HG03045 (cell line): ENCODE results near the gene CRTC2.
A peak's percentile ranks its signal among the peaks of the same experiment; 100 is the strongest.
"Not testable (repeated sequence)": the region's sequence is repeated elsewhere in the genome, so short reads cannot be mapped to it uniquely, and the experiment has no call there.

Experiments
- ATAC-seq: cut with Tn5 transposase; IDR thresholded peaks from one replicate; pipeline ENCODE4 v1.9.1; 2021; ENCODE audit warnings: mild to moderate bottlenecking, moderate library complexity; ENCODE audit not compliant: unreplicated experiment

The CRTC2 gene

DNA sequence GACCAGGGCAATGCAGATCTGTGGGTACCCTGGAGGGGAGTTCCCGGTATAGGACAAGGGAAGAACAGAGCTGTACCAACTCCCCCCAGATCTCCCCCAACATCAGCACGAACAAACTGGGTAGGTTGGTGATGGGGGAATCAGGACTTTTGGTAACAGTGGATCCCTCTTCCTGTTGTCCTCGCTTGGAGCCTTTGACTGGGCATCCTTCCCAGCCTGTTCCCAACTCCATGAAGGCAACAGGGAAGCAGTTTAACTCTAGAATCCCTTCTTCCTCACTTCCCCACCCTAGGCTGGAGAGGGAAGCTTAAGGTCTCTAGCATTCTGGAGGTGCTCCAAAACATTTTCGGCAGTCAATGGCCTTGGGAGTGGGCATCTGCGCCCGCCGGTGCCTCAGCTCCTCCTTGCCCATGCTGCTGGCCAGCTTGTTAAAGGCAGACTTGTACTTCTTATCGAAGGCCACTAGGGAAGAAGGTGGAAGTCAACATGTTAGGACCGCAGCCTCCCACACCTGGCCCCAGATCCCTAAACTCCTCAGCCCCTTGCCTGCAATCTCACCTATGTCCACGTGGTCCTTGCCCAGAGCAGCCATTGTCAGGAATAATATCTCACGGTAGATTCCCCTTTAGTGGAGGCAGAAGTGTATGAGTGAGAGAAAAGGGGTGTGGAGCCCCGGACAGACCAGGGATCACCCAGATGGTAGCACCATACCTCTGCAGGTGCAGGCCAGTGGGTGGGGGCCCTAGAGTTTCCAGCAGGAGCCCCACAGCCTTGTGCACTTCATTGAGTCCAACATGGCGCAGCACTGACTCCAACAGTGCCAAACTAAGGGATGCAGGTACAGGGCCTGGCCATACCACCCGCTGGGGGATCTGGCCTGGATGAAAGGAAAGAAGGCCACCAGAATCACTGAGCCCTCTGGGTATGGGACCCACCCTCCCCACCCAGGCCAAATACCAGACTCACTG lies 28.1 kb downstream of the CRTC2 start:
- ATAC-seq: no peak

DNA sequence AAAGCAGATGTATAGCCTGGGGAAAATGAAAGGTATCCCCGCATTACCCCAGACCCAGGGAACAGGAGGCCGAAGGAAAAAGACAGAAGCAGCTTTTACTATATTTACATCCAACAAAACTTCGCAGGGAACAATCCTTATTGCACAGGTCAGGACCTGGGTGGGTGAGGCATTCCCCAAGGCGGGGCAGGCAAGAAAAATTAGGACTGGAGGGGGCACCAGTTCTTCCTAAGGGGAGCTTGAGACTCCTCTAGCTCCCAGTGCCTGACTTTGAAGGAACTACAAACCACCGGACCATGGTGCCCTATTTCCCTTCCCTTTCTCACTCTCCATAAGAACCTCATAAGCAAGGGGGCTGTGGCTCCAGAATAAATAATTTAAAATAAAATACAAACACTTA lies 29.0 kb downstream of the CRTC2 start:
- ATAC-seq: no peak

DNA sequence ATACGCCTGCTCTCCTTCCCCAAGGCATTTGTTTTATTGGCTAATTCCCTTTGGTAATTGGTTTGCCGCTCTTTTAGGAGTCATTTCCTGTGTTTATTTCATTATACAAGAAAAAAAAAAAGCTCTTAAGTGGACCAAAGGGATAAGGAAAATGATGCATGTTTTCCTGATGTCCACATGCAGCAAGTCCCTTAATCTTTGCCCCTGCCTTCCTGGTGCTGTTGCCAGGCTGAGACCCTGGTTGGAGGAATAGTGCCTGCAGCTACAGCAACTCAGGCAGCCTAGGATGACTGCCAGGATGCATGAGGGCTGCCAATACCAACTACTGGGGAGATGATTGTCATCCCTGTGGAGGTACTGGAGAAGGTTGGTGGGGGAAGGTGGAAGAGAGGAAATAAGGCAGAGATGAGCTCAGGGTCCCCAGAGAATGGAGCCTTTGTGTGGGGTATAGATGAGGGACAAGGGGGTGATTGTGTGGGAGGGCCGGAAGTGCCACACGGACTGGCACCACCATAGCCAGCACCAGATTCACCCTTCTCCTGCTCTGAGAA lies 29.5 kb downstream of the CRTC2 start:
- no peak for ATAC-seq

DNA sequence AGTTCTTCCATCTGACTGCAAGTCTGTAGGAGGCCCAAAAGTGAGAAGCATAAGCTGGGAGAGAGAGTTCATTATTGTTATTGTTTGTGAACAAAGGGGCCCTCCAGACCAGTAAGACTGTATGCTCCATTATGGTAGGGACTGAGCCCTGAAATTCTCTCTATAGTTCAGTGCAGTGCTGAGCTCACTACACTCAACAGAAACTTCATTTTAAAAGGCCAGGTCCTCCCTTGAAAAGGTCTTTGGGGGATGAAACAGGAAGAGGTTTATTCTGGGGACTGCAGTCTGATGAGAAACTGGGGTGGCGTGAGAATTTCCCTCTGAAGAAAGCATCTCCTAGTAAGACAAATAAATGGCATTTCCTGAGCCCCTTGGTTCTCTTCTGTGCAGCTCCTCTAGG lies 30.2 kb downstream of the CRTC2 start:
- ATAC-seq: no peak

DNA sequence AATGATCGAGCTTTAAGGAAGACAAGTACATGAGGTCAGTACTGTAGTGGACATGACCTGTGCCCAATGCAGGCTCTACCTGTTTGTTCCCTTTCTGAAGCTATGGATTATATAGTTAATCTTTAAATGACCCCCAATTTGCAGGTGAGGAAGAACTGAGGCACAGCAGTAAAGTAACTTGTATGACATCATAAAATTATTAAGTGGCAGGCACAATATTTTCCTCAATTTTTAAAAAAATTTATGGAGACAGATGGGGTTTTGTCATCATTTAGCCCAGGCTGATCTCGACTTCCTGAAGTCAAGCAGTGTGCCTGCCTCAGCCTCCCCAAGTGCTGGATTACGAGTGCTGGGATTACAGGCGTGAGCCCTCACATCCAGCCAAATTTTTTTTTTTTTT lies 32.0 kb downstream of the CRTC2 start:
- ATAC-seq: no peak

DNA sequence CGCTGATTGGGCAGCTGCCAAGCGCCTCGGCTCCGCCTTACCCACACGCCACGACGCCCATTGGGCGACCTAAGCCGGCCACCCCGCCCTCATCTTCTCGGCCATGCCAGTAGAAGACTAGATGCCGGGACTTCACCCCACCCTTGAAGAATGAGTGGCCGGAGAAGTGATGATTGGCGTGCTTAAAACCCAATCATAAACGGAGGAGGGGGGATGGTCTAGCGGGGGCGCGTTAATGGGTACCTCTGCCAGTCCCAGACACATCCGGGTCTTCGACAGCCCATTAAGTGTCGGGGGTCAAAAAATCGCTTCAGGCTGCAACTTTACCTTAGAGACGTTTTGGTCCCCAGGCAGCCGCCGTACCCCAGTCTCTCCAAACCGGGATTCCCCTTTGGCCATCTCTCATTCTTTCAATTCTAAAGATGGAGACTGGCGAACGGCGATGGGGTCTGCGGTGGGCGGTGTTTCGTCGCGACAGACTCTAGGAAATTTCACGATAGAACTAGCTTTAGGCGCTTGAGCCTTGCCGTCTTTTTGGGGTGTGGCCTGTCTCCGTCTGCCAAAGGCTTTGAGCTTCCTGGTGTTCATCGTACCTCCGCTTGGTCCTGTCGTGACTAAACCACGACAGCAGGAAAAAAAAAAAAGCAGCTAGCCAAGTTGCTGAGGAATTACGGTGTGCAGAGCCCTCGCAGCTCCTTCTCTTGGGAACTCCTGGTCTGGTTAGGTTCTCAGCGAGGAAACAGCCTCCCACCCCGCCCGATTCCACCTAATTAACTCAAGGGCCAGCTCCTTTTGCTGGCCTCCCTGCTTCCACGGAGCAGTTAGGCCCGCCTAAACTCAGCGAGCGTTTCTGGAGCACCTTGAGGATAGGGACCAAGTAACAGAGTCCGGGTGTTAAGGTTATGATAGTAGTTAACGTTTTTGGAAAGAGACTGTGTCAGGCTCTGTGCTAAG lies 35.2 kb downstream of the CRTC2 start, which contains the start of gene GATAD2B:
Gene GATAD2B (minus strand): TSS at position 1 of the 954 bp plus-strand sequence. CDS start 94,625 bp downstream, outside the sequence.
- peak; percentile 96 for ATAC-seq

DNA sequence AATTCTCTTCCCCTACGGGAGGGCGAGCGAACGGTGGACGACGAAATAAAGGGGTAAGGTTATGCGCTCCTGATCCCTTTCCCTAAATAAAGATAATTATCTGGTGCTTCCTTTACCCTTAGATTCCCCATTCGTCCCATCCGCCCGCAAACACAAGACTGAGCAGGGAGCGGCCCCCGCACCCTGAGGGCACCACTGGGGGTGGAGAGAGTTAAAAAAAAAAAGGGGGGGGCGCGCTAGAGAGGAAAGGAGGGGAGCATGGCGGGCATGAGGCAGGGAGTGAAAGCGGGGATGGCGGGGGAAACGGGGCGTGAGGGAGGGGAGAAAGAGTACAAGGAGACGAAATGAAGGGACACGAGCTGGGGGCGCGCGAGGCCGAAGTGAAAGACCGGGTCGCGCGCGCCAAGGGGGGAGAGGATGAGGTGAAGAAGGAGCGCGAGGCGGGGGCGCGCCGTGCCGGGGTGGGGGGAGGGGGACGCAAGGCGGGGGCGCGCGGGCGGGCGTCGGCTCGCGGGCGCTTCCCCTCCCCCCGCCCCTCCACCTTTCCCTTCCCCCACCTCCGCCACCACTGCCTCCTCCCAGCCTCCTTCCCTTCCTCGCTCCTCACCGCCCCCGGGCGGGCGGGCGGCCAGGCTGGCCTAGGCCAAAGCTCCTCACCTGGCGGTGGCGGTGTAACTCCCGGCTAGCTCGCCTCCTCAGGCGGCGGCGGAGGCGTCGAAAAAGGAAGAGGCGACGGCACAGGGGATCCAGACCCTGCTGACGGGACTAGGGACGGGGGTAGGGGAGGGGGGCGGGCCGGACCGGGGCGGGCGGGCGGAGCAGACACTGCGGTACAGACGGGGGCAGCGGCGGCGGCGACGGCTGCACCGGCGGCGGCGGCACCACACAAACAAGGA lies 36.1 kb downstream of the CRTC2 start:
- peak; percentile 25 for ATAC-seq

DNA sequence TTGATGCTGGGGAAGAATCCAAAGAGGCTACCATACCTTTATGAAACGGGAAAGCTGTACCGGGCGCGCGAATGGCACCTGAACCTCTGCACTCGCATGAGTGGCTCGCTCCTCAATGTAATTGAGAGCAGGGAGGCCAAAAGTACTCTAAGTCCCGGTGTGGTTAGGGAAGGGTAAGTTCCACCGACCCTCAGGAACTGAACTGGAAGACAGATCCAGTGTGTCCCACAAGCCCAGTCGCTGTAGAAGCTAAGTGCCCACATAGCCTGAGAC lies 36.7 kb downstream of the CRTC2 start:
- no peak for ATAC-seq

DNA sequence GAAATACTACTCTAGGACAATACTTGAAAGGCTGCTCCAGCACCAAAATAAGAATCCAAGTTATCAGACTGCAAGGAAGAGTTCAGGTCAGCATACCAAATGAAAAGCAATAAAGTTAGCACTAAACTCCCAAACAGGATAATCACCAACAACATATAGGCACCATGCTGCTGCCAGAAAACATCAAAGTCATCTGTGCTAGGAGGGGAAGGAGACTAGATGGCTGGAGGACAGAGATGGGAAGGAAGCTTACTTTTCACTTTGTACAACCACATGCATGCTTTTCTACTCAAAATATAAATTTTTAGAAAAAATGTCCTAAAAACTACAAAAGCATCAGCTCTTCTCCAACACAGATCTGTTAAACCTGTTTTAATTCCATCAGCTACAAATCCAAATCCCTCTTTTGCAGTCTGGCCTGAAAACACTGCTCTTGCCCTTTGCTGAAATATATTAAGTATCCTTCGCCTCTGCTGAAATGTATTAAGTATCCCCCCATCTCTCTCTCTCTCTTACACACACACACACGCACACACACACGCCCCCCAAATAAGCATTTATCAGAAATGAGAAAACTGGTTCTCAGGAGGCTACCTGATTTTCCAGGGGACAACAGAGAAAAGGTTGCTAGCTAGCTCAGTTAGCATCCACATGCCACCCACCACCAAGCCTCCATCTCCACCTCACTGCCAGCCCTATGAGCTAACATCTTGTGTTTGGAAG lies 37.2 kb downstream of the CRTC2 start:
- ATAC-seq: no peak

DNA sequence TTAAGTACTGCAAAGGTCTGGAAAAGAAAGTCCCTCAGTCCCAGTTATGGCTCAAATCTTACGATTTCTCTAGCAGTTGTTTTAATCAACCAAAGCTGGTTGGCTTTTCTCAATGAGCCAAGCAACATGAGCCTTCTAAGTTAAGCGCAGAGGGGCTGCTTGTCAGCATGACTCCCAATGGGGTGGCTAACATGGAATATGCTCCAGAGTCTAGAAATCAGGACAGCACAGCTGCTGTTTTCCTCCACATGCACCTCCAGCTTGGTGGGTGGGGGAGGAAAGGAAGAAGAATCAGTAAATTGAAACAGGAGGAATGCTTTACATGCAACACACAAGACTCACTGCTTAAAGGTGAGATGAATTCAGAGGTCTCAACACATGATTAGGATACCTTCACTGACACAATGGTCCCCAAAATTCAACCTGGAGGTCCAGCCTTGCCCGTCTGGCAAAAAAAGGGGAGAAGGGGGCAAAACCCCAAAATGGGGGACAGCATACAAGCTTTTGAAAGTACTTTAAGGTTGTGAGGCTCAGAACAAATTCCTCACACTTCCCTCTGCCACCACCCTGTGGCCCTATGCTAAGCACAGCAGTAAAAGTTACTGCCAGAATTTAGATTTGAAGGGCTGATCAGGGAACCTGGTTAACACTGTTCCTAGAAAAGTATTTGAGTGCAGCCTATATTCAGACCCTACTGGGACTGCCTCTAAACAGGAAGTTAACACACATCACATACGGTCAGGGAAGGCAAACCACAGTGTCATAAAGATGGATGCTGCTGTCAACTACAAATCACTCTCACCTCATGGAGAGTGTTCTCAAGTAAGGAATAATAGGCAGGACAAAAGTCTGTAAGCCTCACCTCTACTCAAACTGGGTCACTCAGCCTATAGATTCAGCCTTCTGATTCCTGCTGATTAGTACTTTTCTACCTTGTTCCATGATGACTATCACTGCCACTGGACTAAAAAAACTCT lies 38.2 kb downstream of the CRTC2 start:
- ATAC-seq: no peak

DNA sequence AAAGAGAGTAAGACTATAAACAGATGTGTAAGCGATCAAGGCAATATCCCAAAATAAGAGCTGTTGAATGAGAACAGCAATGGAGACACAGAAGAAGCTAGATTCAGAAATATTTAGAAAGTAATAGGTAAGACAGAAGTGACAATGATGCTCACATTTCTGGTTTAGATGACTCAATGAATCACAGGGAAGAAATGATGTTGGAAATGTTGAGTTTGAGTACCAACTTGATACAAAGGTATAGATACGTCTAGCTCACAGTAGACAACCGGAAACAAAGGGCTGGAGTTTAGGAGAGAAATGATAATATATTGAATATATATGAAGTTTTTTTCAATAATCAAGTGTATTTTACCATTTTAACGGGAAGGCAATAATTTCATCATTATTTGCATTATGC lies 42.1 kb downstream of the CRTC2 start:
- no peak for ATAC-seq

DNA sequence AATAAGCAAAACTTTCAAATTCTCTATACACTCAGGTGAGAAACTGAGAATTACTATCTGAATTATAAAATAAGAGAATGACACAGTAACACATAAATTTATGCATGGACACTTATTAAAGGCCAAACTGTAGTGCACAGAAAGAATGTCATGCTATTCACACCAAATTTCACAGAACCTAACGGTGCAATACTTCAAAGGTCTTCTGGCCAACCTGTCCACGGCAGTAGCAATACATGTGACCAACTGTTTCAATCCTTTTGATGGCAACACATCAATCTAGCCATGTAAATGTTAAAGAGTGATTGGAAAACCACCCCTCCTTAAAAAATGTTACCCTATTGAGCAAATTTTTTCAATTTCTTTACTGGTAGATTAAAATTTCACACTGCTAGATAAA lies 46.1 kb downstream of the CRTC2 start:
- ATAC-seq: no peak

DNA sequence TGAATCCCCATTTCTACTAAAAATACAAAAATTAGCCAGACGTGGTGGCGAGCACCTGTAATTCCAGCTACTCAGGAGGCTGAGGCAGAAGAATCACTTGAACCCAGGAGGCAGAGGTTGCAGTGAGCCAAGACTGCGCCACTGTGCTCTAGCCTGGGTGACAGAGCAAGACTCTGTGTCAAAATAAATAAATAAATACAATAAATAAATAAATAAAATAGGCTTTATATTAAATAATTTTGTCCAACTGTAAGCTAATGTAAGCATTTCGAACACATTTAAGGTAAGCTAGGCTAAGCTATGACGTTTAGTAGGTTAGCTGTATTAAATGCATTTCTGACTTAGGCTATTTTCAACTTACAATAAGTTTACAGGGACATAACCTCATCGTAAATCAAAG lies 47.9 kb downstream of the CRTC2 start:
- not testable (repeated sequence) for ATAC-seq

DNA sequence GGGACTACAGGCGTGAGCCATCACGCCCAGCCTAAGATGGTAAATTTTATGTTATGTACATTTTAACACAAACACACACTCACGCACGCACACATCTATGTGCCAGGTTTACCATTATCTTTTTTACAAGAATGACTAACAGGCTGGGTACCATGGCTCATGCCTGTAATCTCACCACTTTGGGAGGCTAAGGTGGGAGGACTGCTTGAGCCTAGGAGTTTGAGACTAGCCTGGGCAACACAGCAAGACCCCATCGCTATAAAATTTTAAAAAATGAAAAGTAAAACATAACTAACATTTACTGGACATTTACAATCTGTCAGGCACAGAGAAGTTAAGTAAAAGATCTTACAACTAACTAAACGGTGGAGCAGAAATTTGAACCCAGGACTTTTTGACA lies 50.3 kb downstream of the CRTC2 start:
- ATAC-seq: no peak

DNA sequence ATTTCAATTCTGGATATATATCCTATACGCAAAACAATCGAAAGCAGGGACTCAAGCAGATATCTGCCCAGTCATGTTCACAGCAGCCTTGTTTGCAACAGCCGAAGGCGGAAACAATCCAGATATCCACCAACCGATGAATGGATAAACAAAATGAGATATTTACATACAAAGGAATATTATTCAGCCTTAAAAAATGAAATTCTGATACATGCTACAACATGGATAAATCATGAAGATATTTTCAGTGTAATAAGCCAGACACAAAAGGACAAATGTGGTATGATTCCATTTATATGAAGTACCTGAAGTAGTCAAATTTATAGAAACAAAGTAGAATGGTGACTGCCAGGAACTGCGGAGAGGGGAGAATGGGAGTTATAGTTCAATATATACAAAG lies 51.3 kb downstream of the CRTC2 start:
- ATAC-seq: no peak

DNA sequence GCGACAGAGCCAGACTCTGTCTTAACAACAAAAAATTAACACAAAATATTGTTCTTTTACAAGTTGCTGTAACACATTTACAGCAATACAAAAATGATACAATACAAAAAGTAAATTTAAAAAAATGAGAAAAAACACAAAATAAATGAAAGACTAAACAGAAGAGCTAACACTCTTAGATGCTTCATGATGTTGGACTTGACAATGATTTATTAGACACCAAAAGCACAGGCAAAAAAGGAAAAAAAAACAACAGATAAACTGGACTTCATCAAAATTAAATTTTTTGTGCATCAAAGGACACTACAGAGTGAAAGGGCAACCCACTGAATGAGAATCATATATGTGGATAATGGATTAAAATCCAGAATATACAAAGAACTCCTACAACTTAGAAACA lies 52.0 kb downstream of the CRTC2 start:
- no peak for ATAC-seq

DNA sequence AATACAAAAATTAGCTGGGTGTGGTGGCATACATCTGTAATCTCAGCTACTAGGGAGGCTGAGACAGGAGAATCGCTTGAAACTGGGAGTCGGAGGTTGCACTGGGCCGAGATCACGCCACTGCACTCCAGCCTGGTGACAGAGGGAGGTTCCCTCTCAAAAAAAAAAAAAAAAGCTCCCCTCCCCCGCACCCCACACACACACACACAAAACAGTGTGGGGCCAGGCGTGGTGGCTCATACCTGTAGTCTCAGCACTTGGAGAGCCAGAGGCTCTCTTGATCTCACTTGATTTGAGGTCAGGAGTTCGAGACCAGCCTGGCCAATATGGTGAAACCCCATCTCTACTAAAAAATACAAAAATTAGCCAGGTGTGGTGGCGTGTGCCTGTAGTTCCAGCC lies 52.5 kb downstream of the CRTC2 start:
- ATAC-seq: not testable (repeated sequence)

DNA sequence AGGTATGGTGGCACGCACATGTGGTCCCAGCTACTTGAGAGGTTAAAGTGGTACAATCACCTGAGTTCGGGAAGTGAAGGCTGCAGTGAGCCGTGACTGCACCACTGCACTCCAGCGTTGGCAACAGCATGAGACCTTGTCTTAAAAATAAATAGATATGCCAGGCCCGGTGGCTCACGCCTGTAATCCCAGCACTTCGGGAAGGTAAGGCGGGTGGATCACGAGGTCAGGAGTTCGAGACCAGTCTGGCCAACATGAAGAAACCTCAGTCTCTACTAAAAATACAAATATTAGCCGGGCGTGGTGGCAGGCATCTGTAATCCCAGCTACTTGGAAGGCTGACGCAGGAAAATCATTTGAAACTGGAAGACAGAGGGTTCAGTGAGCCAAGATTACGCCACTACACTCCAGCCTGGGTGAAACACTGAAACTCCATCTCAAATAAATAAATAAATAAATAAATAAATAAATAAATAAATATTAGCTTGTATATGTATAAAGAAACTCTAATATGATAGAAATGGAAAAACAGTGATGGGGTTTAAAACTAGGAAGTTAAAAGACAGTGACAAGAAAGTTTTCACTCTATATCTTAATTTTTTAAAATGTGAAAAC lies 54.5 kb downstream of the CRTC2 start:
- ATAC-seq: no peak
